Ovary (tissue), 9 donors: Measurements from ENCODE around the gene MED13. TPM values are rescaled to one million over a fixed set of nuclear protein-coding genes. Genes with fewer than 3 reads are reported as not detected.

Experiments used
- DNase-seq, 5 donors: peaks; one replicate each; pipeline ENCODE4 v3.0.0-alpha.2; 2019 to 2020
- H3K27ac ChIP-seq, 2 donors: fragments of 200-600 bp; one replicate each; pipeline versions ENCODE4 v1.5.1 to v1.8.0; 2019 to 2022
- H3K27me3 ChIP-seq: fragments of 200-600 bp; one replicate; pipeline ENCODE4 v1.8.0; 2022
- H3K36me3 ChIP-seq: fragments of 200-600 bp; sonication (generic); one replicate; pipeline ENCODE4 v1.5.1; 2019
- H3K4me1 ChIP-seq: one replicate; pipeline ENCODE4 v1.8.1; 2013; ENCODE audit warnings: mild to moderate bottlenecking, moderate library complexity; ENCODE audit not compliant: insufficient read depth
- H3K4me3 ChIP-seq: fragments of 200-600 bp; sonication (generic); one replicate; pipeline ENCODE4 v1.5.1; 2017
- H3K9me3 ChIP-seq, 2 donors: fragments of 200-600 bp in 1 of 2; sonication (generic) in 1 of 2; one replicate each; pipeline versions ENCODE4 v1.5.1 to v1.8.1; 2013 to 2019; ENCODE audit warnings: mild to moderate bottlenecking in 1 of 2, moderate library complexity in 1 of 2
- EP300 ChIP-seq: sonication (generic); formaldehyde crosslinking; IDR thresholded peaks from one replicate; pipeline ENCODE4 v1.6.1; 2017; ENCODE audit warnings: antibody characterized with exemption
- POLR2A ChIP-seq: fragments of 450-650 bp; IDR thresholded peaks from one replicate; pipeline ENCODE4 v1.6.1; 2017; ENCODE audit warnings: antibody characterized with exemption, mild to moderate bottlenecking, moderate library complexity
- WGBS, 3 donors: extraction: QIAGEN DNeasy Blood & Tissue Kit in 1 of 3; methylation state at CpG; one replicate each; pipeline versions ENCODE4 v1.1.5 to v1.1.7; 2013 to 2017; 5-methylcytosine and 5-hydroxymethylcytosine counted together
- intact Hi-C, 4 donors: fragments of 100-400 bp; cut with DNase I; formaldehyde crosslinking; loops; one replicate each; pipeline versions ENCODE4 v1.11.0 to v1.15.1; 2022 to 2023
- polyA plus RNA-seq, 2 donors: library from polyadenylated mRNA; stranded (reverse); fragments of 200-250 nt in 1 of 2; fragments of 350-450 nt in 1 of 2; fragmentation: Illumina TruSeq in 1 of 2; extraction: RNeasy Lipid Tissue Mini Kit (QIAGEN cat#74804) in 1 of 2; gene quantifications; one replicate each; pipeline ENCODE4 v1.2.3, GENCODE V29; 2013 to 2014
- total RNA-seq, 7 donors: library from RNA; depleted of rRNA in 2 of 7; stranded (reverse); fragments of >200 nt in 2 of 7; fragmentation: NEBNext Ultra II Directional in 3 of 7; extraction: Animal tissue kit (Norgen Biotek cat#: 25700) in 3 of 7; gene quantifications; one replicate each; pipeline versions ENCODE4 v1.1.0 to v1.2.4, GENCODE V29; 2016 to 2023
- TF ChIP-seq, protein P1 (sequence below), 3 donors: fragments of 450-650 bp in 2 of 3; fragments of 200-600 bp in 1 of 3; IDR thresholded peaks; one replicate each; pipeline versions ENCODE4 v1.5.1 to v1.8.0; 2016 to 2022; ENCODE audit warnings: antibody characterized with exemption in 3 of 3, mild to moderate bottlenecking in 1 of 3
- donor health status: DM: no; HTN: no; CAD: no; lungs with moderate emphysema.
- donor health status: DM: no; HTN: no; CAD: no.
- donor health status: Bipolar disorder and iron deficiency.
- donor health status: DM: yes; HTN: yes; CAD: no.
- donor health status: DM: no; HTN: no; CAD: no.
- donor health status: DM: yes; HTN: yes; CAD: no.

MED13 gene
- total and polyA plus RNA-seq, 9 donors: 10.4 to 85.1 (median 55.8) TPM

GRCh38 chr17:62059414-62059813 is 5.7 kb downstream of the MED13 start:
- peaks cover 8% of the 10 kb centered on the region for H3K4me1 ChIP-seq
- H3K27ac ChIP-seq: no peak overlapping the region
- no peak for DNase-seq
- TF ChIP-seq POLR2A: no peak
- TF ChIP-seq, protein P1, sequence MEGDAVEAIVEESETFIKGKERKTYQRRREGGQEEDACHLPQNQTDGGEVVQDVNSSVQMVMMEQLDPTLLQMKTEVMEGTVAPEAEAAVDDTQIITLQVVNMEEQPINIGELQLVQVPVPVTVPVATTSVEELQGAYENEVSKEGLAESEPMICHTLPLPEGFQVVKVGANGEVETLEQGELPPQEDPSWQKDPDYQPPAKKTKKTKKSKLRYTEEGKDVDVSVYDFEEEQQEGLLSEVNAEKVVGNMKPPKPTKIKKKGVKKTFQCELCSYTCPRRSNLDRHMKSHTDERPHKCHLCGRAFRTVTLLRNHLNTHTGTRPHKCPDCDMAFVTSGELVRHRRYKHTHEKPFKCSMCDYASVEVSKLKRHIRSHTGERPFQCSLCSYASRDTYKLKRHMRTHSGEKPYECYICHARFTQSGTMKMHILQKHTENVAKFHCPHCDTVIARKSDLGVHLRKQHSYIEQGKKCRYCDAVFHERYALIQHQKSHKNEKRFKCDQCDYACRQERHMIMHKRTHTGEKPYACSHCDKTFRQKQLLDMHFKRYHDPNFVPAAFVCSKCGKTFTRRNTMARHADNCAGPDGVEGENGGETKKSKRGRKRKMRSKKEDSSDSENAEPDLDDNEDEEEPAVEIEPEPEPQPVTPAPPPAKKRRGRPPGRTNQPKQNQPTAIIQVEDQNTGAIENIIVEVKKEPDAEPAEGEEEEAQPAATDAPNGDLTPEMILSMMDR (IDR thresholded peaks at IDR 0.05): no peak
- no peak for TF ChIP-seq EP300
- no peaks in the 10 kb centered on the region for H3K9me3 ChIP-seq
- H3K27me3 ChIP-seq: no peaks in the 10 kb centered on the region
- intact Hi-C loops: no loop called here
- H3K36me3 ChIP-seq: no peaks in the 10 kb centered on the region
- no peak overlapping the region for H3K4me3 ChIP-seq
- WGBS, 3 donors: 18 to 40% (median 22%) methylated on average over 3 of the region's 3 CpGs

GRCh38 chr17:62058611-62059010 is 6.5 kb downstream of the MED13 start:
- TF ChIP-seq, protein P1 (IDR thresholded peaks at IDR 0.05): no peak
- no peak for TF ChIP-seq EP300
- TF ChIP-seq POLR2A: no peak
- H3K4me3 ChIP-seq: no peak overlapping the region
- H3K4me1 ChIP-seq: peaks cover 9% of the 10 kb centered on the region
- DNase-seq: no peak
- H3K36me3 ChIP-seq: no peaks in the 10 kb centered on the region
- H3K27ac ChIP-seq: no peak overlapping the region
- H3K27me3 ChIP-seq: no peaks in the 10 kb centered on the region
- H3K9me3 ChIP-seq: no peaks in the 10 kb centered on the region
- WGBS, 3 donors: 60 to 67% (median 63%) methylated on average over 4 of the region's 4 CpGs
- intact Hi-C loops: no loop called here

DNA sequence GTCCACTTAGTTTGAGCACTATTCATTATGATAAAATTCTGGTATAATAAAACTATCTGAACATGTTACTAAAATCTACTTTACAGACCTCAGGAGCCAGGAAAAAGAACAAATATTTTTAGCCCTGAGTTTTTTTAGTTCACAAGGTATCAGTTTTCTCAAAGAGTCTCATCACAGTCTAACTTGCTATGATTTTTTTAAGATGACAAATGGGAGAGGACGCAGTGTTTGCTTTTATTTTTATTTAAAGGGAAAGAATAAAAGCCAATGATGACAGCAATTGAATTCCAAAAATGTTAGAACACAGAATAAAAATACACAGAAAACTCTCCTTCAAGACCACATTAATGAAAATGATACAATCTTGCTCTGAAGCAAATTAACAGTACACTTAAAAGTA is 7.4 kb downstream of the MED13 start:
- Histone ChIP-seq H3K4me3 (no peak overlapping the region), H3K36me3 (no peaks in the 10 kb centered on the region), H3K27me3 (no peaks in the 10 kb centered on the region), H3K4me1 (peaks cover 9% of the 10 kb centered on the region), H3K9me3 (no peaks in the 10 kb centered on the region), H3K27ac (no peak overlapping the region)
- no peak for DNase-seq
- TF ChIP-seq EP300: no peak
- TF ChIP-seq, protein P1 (IDR thresholded peaks at IDR 0.05): no peak
- TF ChIP-seq POLR2A: no peak
- WGBS, 3 donors: 24 to 27% (median 25%) methylated on average over 1 of the region's 1 CpG
- intact Hi-C loops: no loop called here

DNA sequence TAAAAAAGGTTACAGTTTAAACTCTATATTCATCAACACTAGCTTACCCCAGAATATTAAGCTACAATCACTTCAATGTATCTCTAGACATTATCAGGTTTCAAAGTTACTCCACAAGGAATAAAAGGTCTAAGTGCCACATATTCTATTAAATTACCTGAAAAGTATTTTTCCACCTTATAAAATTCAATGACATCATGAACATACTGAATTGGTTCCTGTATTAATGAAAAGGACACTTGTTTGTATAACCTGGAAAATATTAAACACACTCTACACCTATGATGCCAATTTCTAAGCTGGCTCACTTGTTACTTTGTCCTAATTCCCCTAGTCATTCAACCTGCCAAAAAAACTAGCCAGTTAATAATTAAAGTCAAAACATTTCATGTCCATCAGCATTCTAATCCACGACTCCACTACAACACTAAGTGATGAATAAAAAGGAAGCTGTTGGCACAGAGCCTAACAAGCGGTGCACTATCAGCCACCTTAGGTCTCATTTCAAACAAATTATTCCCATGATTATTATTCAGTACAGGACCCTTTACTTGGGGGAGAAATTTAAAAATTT is 12.2 kb downstream of the MED13 start:
- TF ChIP-seq EP300 (no peak), POLR2A (no peak)
- TF ChIP-seq, protein P1 (IDR thresholded peaks at IDR 0.05): no peak
- Histone ChIP-seq H3K4me3 (no peak overlapping the region), H3K9me3 (no peaks in the 10 kb centered on the region), H3K27me3 (no peaks in the 10 kb centered on the region), H3K4me1 (peaks cover 7% of the 10 kb centered on the region), H3K36me3 (no peaks in the 10 kb centered on the region), H3K27ac (no peak overlapping the region)
- DNase-seq: no peak
- intact Hi-C loops: no loop called here
- WGBS, 3 donors: 68 to 83% (median 79%) methylated on average over 2 of the region's 2 CpGs
